Measurements from ENCODE around the gene BRIP1.

GRCh38 chr17:61750656-61751055 lies 112.7 kb downstream of the BRIP1 start:
- no peak for TF ChIP-seq CTCF (conservative IDR thresholded peaks at IDR 0.05 in 1 of 2, IDR thresholded peaks at IDR 0.05 in 1 of 2; ENCODE audit: low read depth in 1 of 2, low read length in 2 of 2)
- no peak for TF ChIP-seq EZH2 (IDR thresholded peaks at IDR 0.05; ENCODE audit: low read length, missing control alignments)
